ENCODE data around the gene LRRC32. TPM values are rescaled to one million over a fixed set of nuclear protein-coding genes. Genes with fewer than 3 reads are reported as not detected.

LRRC32 gene
- polyA plus RNA-seq, 1 donor (not counting 4 experiments of a cell fraction or from before 2014, with no cell fraction given), result not detected

DNA sequence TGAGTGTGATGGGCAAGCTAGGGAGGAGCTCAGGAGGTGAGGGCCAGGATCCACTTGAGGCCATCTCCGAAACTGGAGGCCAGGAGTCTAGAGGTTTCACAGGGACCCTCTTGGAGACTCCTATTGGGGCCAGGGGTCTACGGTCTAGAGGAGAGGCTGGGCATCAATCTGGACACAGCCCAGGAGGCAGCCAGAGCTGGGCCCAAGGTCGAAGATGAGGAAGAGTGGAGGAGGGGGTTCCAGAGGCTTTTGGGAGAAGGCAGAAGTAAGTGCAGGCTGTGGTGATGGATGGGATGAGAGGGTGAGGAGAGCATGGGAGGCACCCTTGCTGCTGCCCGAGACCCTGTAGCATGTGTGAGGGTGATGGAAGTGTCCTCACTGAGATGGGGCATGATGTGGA, 56.6 kb downstream of the LRRC32 start:
- Histone ChIP-seq H3K9me3 (ENCODE audit: control insufficient read depth, low read depth, low read length) (no peaks in the 10 kb centered on the region), H3K79me2 (ENCODE audit: control insufficient read depth, insufficient read depth, low read length) (no peaks in the 10 kb centered on the region), H2AFZ (ENCODE audit: control insufficient read depth, low read length) (no peak overlapping the region), H3K27me3 (ENCODE audit: control insufficient read depth, extremely low read depth, insufficient read depth, low read length) (no peaks in the 10 kb centered on the region), H3K4me1 (ENCODE audit: control insufficient read depth, extremely low read depth, insufficient read depth, low read length) (peaks cover 12% of the 10 kb centered on the region), H4K20me1 (ENCODE audit: control insufficient read depth, extremely low read depth, insufficient read depth, low read length) (no peaks in the 10 kb centered on the region), H3K36me3 (ENCODE audit: control insufficient read depth in 2 of 2, extremely low read depth in 1 of 2, insufficient read depth in 2 of 2, low read length in 2 of 2) (no peaks in the 10 kb centered on the region), H3K9me1 (ENCODE audit: control insufficient read depth, extremely low read depth, insufficient read depth, low read length) (no peaks in the 10 kb centered on the region), H3K4me3 (ENCODE audit: control insufficient read depth in 2 of 3, extremely low read depth in 1 of 3, insufficient read depth in 2 of 3, low read depth in 1 of 3, low read length in 3 of 3) (no peak overlapping the region), H3K9ac (ENCODE audit: control insufficient read depth, extremely low read depth, insufficient read depth, low read length) (no peak overlapping the region), H3K4me2 (ENCODE audit: control insufficient read depth, extremely low read depth, insufficient read depth, low read depth, low read length) (no peak overlapping the region), H3K27ac (ENCODE audit: control insufficient read depth, insufficient read depth, low read length) (no peak overlapping the region)
- TF ChIP-seq EZH2 (IDR thresholded peaks at IDR 0.05; ENCODE audit: low read length) (no peak), CTCF (optimal IDR thresholded peaks at IDR 0.05 in 1 of 3, IDR thresholded peaks at IDR 0.05 in 1 of 3, conservative IDR thresholded peaks at IDR 0.05 in 1 of 3; ENCODE audit: extremely low read depth in 1 of 3, insufficient read depth in 2 of 3, low read length in 3 of 3) (no peak)
- dilution Hi-C loops (cut with MboI; ENCODE audit: extremely low pct_ligation_motif_present, low sequenced_read_pairs), result no loop called here
- FAIRE-seq (no peak), DNase-seq (ENCODE audit: low read depth, low spot score) (no peak)

GRCh38 chr11:76612226-76612625, 58.3 kb downstream of the LRRC32 start:
- H3K9me3 ChIP-seq (ENCODE audit: control insufficient read depth, low read depth, low read length), result no peaks in the 10 kb centered on the region
- peaks cover 12% of the 10 kb centered on the region for H3K4me1 ChIP-seq (ENCODE audit: control insufficient read depth, extremely low read depth, insufficient read depth, low read length)
- H3K9ac ChIP-seq (ENCODE audit: control insufficient read depth, extremely low read depth, insufficient read depth, low read length), result no peak overlapping the region
- H2AFZ ChIP-seq (ENCODE audit: control insufficient read depth, low read length), result no peak overlapping the region
- no peaks in the 10 kb centered on the region for H3K36me3 ChIP-seq (ENCODE audit: control insufficient read depth in 2 of 2, extremely low read depth in 1 of 2, insufficient read depth in 2 of 2, low read length in 2 of 2)
- no peaks in the 10 kb centered on the region for H4K20me1 ChIP-seq (ENCODE audit: control insufficient read depth, extremely low read depth, insufficient read depth, low read length)
- H3K79me2 ChIP-seq (ENCODE audit: control insufficient read depth, insufficient read depth, low read length), result no peaks in the 10 kb centered on the region
- no peak for TF ChIP-seq CTCF (optimal IDR thresholded peaks at IDR 0.05 in 1 of 3, IDR thresholded peaks at IDR 0.05 in 1 of 3, conservative IDR thresholded peaks at IDR 0.05 in 1 of 3; ENCODE audit: extremely low read depth in 1 of 3, insufficient read depth in 2 of 3, low read length in 3 of 3)
- no peak for TF ChIP-seq EZH2 (IDR thresholded peaks at IDR 0.05; ENCODE audit: low read length)
- H3K9me1 ChIP-seq (ENCODE audit: control insufficient read depth, extremely low read depth, insufficient read depth, low read length), result no peaks in the 10 kb centered on the region
- FAIRE-seq (no peak), DNase-seq (ENCODE audit: low read depth, low spot score) (no peak)
- H3K4me3 ChIP-seq (ENCODE audit: control insufficient read depth in 2 of 3, extremely low read depth in 1 of 3, insufficient read depth in 2 of 3, low read depth in 1 of 3, low read length in 3 of 3), result no peak overlapping the region
- no peak overlapping the region for H3K4me2 ChIP-seq (ENCODE audit: control insufficient read depth, extremely low read depth, insufficient read depth, low read depth, low read length)
- dilution Hi-C loops (cut with MboI; ENCODE audit: extremely low pct_ligation_motif_present, low sequenced_read_pairs), result no loop called here
- no peaks in the 10 kb centered on the region for H3K27me3 ChIP-seq (ENCODE audit: control insufficient read depth, extremely low read depth, insufficient read depth, low read length)
- no peak overlapping the region for H3K27ac ChIP-seq (ENCODE audit: control insufficient read depth, insufficient read depth, low read length)

All from keratinocyte (primary cell).